DMS 273 (cell line): ENCODE measurements around the gene SV2B.
A peak's percentile ranks its signal among the peaks of the same experiment; 100 is the strongest.

Experiments used
- DNase-seq: peaks from one replicate; lab custom pipeline; 2025; ENCODE audit not compliant: unreplicated experiment; lab: John Stamatoyannopoulos, UW

The SV2B gene

GRCh38 chr15:91261345-91261744 is 161.3 kb downstream of the SV2B start:
- no peak for DNase-seq

DNA sequence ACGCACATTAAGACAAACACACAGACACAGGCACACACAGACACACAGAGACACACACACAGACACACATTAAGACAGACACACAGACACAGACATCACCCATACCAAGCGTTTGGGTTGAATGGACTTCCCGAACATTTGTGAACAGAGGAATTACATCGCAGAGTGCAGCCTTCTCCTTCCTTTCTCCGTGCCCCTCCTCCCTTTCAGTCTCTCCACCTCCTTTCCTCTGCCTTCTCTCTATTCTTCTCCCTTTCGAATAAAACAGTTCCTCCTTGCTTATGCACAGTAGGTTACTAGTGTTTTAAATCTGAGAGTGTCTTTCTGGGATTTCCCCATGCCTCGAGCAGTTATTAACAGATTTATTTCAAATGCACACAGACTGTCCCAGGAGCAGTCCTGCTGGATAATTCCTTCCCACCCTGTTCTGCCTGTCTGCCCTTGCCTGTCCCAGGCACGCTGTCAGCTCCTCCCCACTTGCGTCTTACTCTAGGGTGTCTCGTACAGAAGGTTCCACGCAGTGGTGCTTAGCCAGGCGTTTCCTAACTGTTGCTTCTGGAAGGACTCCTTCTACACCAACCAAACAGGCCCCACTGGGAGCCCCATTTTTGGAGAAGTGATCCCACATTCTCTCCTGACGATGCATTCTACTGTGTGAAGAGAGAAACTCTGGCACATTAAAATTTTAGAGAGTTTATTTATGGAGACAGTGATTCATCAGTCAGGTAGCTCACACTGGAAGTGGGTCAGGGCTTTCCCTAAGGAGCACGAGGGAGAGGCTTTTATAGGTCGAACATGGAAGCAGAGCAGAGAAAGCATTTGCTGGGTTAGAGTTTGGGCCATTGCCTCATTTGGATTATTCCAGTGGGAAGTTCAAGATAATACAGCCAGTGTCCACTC is 163.8 kb downstream of the SV2B start:
- DNase-seq = no peak

DNA sequence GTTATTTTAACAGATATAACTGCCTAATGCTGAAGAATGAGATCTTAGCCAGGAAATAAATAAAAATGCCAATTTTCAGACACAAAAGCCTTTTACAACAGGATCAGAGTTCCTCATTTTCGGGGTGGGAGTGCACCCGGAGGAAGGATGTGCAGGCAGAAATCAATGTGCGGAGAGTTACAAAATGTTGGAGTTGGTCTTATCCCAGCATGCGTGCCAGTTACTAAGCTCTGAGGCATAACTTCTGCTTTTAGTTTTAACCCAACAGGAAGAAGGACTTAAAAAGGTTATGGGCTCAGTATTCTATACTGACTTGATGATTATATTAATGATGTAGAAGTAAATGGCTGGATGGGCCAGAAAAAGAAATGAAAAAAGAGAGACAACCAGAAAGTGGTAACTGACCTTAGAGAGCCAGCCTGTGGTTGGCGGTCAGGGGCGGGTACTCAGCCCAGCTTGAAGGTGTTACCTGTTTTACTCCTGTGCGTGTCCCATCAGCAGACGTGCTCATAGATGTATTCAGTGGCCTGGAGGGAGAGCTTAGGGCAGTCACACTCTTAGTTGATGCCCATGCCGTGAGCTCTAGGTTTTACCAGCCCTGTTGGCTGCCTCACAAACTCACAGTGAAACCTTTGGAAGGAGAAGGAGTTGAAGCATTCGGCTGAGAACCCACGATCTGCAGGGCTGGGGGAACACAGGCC is 164.7 kb downstream of the SV2B start:
- DNase-seq = no peak

DNA sequence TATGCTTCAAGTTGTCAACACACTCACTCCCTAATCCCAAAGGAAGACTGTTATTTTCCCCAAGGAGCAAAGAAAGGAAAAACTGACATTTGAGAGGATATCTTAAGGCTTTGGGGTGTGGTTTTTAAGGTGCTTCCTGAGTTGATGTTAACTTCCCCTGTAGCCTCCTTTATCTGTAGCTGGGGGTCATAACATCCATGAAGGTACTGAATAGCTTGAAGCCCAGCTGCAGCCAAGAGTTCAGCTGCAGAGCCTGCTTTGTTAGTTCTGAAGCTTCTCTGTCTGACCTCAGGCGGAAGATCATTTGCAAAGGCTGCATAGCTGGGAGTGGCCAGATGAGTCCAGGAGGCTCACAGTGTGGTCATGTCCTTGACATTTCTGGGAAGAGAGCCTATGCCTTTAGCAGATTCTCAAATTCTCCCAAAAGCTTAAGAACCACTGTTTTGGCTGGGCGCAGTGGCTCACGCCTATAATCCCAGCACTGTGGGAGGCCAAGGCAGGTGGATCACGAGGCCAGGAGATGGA is 165.4 kb downstream of the SV2B start:
- no peak for DNase-seq

DNA sequence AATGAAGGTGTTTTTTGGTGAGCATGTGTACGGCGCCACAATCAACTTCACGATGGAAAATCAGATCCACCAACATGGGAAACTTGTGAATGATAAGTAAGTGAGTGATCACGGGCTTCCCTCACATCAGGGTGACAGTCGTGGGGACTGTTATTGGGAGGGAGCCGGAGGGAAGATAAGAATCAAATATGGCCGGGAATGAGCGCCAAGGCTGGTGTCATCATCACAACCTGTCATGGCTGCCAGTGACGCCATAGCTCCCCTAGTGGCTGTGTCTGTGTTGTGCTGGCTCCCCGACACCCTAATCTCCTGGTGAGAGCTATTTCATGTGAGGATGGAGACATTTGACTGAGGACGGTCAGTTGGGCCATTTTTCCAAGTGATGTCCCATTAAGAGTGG is 168.5 kb downstream of the SV2B start:
- DNase-seq = peak; percentile 13

DNA sequence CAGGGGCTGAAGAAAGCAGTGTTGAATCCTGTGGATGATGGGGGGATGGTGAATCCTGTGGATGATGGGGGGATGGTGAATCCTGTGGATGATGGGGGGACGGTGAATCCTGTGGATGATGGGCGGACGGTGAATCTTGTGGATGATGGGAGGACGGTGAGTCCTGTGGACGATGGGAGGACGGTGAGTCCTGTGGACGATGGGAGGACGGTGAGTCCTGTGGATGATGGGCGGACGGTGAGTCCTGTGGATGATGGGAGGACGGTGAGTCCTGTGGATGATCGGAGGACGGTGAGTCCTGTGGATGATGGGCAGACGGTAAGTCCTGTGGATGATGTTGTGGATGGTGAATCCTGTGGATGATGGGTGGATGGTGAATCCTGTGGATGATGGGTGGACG is 170.7 kb downstream of the SV2B start:
- no peak for DNase-seq

DNA sequence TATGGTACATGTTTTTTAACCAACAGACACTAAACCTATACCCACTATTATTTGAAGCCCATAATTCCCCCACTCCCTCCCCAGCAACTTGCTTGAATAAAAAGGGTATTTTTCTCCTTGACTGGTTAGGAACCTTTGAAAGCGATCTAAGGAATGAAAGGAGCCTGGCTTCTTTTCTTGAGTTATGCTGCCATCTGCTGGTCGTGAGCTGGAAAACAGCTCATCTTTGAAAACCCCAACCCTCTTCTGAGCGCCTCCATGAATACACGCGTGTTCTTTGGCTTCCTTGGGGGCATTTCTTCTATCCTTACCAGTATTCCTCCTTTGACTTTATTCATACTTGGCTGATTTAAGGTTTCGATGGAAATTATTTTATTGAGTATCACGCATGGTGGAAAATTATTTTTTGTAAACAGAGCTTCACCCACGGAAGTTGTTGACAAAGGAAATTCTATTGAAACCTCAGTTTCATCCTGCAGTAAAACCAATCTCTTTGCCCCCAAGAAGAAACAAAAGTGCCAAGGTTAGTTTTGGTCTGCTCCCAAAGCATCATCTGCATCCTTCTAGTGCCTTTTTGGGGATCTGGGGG is 171.6 kb downstream of the SV2B start:
- DNase-seq = peak; percentile 73

GRCh38 chr15:91275844-91276243 is 175.8 kb downstream of the SV2B start:
- DNase-seq = no peak

GRCh38 chr15:91278951-91279350 is 178.9 kb downstream of the SV2B start:
- no peak for DNase-seq

GRCh38 chr15:91279486-91279885 is 179.4 kb downstream of the SV2B start:
- DNase-seq = no peak

- no peak for DNase-seq
These were observed 181.9 kb downstream of the SV2B start for GRCh38 chr15:91281947-91282346.

DNA sequence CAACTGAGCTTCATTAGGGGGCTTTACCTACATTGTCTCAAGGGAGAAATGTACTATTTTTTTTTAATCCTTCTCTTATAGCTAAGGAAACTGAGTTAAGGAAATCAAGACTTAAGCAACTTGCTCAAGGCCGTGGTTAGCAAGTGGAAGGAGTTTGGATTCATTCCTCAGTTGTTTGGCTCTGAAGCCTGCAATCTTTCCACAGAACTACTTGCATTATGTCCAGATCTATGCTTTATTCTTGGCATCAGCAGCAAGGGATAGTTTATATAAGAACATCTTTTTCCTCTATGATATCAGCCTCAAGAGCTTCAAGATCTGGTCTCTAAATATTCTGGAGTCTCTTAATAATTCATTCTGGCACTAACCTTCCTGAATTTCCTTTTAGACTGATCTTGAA is 182.4 kb downstream of the SV2B start:
- no peak for DNase-seq

GRCh38 chr15:91283155-91283554 is 183.1 kb downstream of the SV2B start:
- no peak for DNase-seq

DNA sequence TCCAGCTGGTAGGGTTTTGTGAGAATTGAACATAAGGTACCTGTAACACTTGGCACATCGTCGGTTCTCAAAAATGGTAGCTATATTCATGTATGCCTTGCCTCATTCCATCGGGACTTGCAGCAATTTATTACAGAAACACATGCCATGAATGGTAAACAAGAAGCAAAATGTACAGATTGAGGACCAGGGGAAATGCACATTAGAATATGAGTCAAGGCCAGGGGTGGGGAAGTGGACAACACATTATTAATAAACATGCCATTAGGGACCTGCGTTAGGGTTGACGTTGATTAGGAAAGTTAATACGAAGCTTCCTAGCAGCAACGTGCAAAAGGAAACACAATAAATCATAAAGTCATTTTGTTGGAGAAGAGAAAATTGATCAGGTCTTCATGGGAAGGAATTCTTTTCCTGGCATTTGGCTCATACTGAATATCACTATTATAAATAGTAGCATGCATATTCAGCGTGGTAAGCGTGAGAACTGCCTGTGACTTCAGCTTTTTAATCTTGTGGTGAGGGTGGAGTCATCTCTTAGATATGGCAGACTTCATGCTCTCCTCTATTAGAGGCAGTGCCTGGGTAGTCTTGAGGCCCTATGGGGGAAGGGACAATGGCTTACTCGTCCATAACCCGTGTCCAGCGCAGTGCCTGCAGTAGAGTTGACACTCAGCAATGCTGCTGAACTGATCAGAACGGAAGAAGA is 184.9 kb downstream of the SV2B start:
- DNase-seq = no peak

- peak; percentile 3 for DNase-seq
These were observed 189.3 kb downstream of the SV2B start for GRCh38 chr15:91289324-91289723.

DNA sequence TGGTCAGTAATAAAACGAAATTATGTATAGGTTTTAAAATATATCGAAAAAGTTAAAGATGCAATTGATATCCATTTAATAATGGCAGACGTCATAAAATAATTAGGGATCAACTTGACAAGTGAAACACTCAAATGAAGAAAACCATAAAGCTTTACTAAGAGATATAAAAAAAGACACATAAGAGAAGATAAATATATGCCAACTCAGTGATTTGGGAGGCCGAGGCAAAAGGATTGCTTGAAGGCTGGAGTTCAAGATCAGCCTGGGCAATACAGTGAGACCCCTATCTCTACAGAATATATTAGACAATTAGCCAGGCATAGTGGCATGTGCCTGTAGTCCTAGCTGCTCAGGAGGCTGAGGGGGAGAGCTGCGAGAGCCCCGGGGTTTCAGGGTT is 190.5 kb downstream of the SV2B start:
- no peak for DNase-seq

DNA sequence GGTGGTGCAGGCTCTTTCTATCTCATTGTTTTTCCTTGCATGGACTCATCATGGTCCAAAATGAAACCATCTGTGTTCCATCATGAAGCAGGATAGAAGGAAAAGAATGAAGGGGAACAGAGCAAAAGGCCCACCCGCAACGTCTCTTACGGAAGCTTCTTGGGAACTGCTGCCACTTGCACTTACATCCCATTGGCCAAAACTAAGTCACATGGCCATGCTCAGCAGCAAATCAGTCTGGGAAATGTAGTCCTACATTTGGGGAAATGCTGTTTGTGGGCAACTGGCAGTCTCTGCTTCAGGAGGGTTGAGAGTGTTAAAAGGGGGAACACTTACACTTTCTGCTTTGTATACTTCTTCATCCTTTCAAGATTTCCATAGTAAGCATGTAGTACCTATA is 191.6 kb downstream of the SV2B start:
- peak; percentile 1 for DNase-seq

DNA sequence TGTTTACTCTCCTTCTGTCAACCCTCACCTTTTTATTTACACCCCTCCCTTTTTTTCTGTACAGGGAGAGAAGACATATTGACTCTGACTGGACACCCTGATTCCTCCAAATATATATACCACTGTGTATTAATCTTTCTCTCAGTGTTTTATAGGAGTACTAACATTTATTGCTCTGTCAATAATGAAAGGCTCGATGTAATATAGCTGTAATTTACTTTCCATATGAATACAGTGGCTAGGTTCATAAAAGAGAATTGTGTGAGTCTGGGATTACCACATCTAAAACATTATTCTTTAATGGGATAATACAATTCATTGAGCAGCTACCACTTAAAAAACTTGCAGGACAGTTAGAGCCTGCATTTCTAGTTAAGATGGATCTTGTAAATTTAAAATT is 194.3 kb downstream of the SV2B start:
- DNase-seq = no peak

DNA sequence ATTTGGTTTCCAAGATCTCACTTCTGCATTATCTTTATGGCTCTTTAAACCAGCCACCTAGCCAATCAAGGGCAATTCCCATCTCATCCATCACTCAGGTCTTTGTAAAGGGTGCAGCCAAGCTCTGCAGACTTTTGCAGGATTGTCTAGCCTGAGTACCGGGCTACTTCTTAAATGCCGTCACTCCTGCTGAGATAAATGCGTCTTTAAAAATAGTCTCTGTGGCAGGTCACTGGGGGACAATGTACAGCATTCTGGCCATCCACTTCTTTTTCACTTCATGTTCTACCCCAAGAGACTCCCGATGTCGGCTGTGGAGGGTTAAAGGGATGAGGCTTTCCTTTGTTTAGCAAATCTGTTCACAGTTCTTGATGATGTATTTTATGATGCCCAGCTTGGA is 194.7 kb downstream of the SV2B start:
- no peak for DNase-seq

DNA sequence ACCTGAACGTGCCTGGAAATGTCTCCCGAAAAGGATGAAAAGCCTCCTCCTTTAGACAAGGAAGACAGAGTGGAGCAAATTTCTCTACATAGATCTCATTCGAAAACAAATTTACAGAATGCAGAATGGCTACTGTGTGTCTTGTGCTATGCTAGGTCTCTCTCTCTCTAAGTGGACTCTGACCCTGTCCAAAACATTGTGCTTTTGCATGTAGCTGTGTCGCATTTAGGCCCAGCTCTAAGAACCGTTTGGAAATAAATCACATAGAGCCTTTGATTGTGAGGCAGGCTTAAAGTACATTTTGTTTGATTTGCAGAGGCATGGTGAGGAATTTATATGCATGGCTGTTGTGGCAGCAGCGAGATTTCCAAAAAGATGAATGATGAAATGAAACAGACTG is 198.0 kb downstream of the SV2B start:
- no peak for DNase-seq
